B cell (primary cell): Measurements from ENCODE around the gene ZNF385D. TPM values are rescaled to one million over a fixed set of nuclear protein-coding genes. Genes with fewer than 3 reads are reported as not detected.

Experiments
- ATAC-seq: fragments of 200-7000 bp; cut with Tn5 transposase; one replicate; pipeline ENCODE4 v1.10.0; 2021; ENCODE audit warnings: low read depth, mild to moderate bottlenecking, moderate number of reproducible peaks, moderate library complexity
- CTCF ChIA-PET: fragments of 350-600 bp; sonication (Branson Sonifier 250); formaldehyde crosslinking; loops from one replicate; lab custom pipeline; 2021; ENCODE audit warnings: antibody characterized with exemption, inconsistent platforms; lab: Charles Lee
- POLR2A ChIA-PET: fragments of 350-600 bp; sonication (Branson Sonifier 250); formaldehyde crosslinking; loops from one replicate; lab custom pipeline; 2021; ENCODE audit warnings: antibody characterized with exemption; lab: Charles Lee
- DNase-seq: peaks from one replicate; pipeline ENCODE4 v3.0.0; 2013
- H2AFZ ChIP-seq: 2 replicates; pipeline ENCODE4 v1.6.1; 2012; ENCODE audit warnings: mild to moderate bottlenecking, low read depth, low read length; ENCODE audit not compliant: insufficient read depth, poor library complexity, severe bottlenecking
- H3K27ac ChIP-seq, 2 donors: 1 replicate in 1 of 2; 2 replicates in 1 of 2; pipeline ENCODE4 v1.5.1; 2012 to 2013; ENCODE audit warnings: low read length in 2 of 2, mild to moderate bottlenecking in 2 of 2, moderate library complexity in 1 of 2
- H3K27me3 ChIP-seq, 4 experiments: fragments of 200-600 bp in 1 of 4; sonication (generic) in 1 of 4; replicated peaks in 1 of 4; 1 replicate in 2 of 4; 2 replicates in 2 of 4; pipeline versions ENCODE4 v1.6.1 to v1.7.0; 2013 to 2016; ENCODE audit warnings: low read length in 3 of 4, mild to moderate bottlenecking in 2 of 4, mixed read lengths in 1 of 4, moderate library complexity in 1 of 4; ENCODE audit not compliant: insufficient read depth in 4 of 4, control insufficient read depth in 3 of 4; ENCODE audit errors: control extremely low read depth in 1 of 4
- H3K36me3 ChIP-seq, 2 experiments: replicated peaks in 1 of 2; 1 replicate in 1 of 2; 2 replicates in 1 of 2; pipeline versions ENCODE4 v1.6.1 to v1.7.1; 2013; ENCODE audit warnings: low read length in 1 of 2; ENCODE audit not compliant: insufficient read depth in 2 of 2, control insufficient read depth in 1 of 2; ENCODE audit errors: control extremely low read depth in 1 of 2, extremely low read depth in 1 of 2
- H3K4me1 ChIP-seq, 2 donors: fragments of 200-600 bp in 1 of 2; sonication (generic) in 1 of 2; 1 replicate in 1 of 2; 2 replicates in 1 of 2; pipeline versions ENCODE4 v1.5.1 to v1.6.1; 2013 to 2017; ENCODE audit warnings: low read length in 2 of 2; ENCODE audit not compliant: control insufficient read depth in 2 of 2, insufficient read depth in 2 of 2
- H3K4me2 ChIP-seq: replicated peaks from 2 replicates; pipeline ENCODE3; 2012; ENCODE audit warnings: mild to moderate bottlenecking, low read depth, low read length; ENCODE audit not compliant: poor library complexity, severe bottlenecking
- H3K4me3 ChIP-seq, 5 experiments: fragments of 200-600 bp in 1 of 5; sonication (generic) in 1 of 5; 1 replicate in 3 of 5; 2 replicates in 2 of 5; pipeline versions ENCODE4 v1.5.1 to v1.7.0; 2011 to 2016; ENCODE audit warnings: low read length in 4 of 5, mild to moderate bottlenecking in 4 of 5, low read depth in 2 of 5, control low read depth in 1 of 5, moderate library complexity in 1 of 5; ENCODE audit not compliant: insufficient read depth in 1 of 5; ENCODE audit errors: control extremely low read depth in 1 of 5, extremely low read depth in 1 of 5
- H3K79me2 ChIP-seq: fragments of 200-600 bp; sonication (generic); one replicate; pipeline ENCODE4 v1.6.0; 2016; ENCODE audit warnings: low read length; ENCODE audit not compliant: control insufficient read depth, insufficient read depth
- H3K9ac ChIP-seq: fragments of 200-600 bp; sonication (generic); 2 replicates; pipeline ENCODE4 v1.6.1; 2017; ENCODE audit warnings: mild to moderate bottlenecking, low read length, moderate library complexity
- H3K9me3 ChIP-seq, 3 donors: one replicate each; pipeline versions ENCODE4 v1.6.1 to v1.7.1; 2013; ENCODE audit warnings: low read length in 2 of 3; ENCODE audit not compliant: control insufficient read depth in 2 of 3, insufficient read depth in 1 of 3; ENCODE audit errors: control extremely low read depth in 1 of 3
- H4K20me1 ChIP-seq: 2 replicates; pipeline ENCODE4 v1.6.0; 2012; ENCODE audit warnings: mild to moderate bottlenecking, low read length; ENCODE audit not compliant: insufficient read depth, control insufficient read depth, poor library complexity, severe bottlenecking
- H3K27ac Mint-ChIP-seq: one replicate; pipeline ENCODE4 v1.8.0; 2021; ENCODE audit warnings: mixed read lengths
- H3K27me3 Mint-ChIP-seq: one replicate; pipeline ENCODE4 v1.8.0; 2021; ENCODE audit warnings: mixed read lengths
- H3K4me1 Mint-ChIP-seq: one replicate; pipeline ENCODE4 v1.8.0; 2021; ENCODE audit warnings: mixed read lengths
- H3K4me3 Mint-ChIP-seq: one replicate; pipeline ENCODE4 v1.8.0; 2021; ENCODE audit warnings: mixed read lengths
- H3K9me3 Mint-ChIP-seq: one replicate; pipeline ENCODE4 v1.8.0; 2022; ENCODE audit warnings: mixed read lengths; ENCODE audit not compliant: insufficient read depth
- EZH2 ChIP-seq: IDR thresholded peaks from 2 replicates; pipeline ENCODE4 v1.6.1; 2012; ENCODE audit warnings: borderline replicate concordance, low read depth, mild to moderate bottlenecking, moderate library complexity, low read length; ENCODE audit not compliant: insufficient read depth, poor library complexity, severe bottlenecking
- WGBS: methylation state at CpG from one replicate; pipeline ENCODE4 v1.1.5; 2013; ENCODE audit warnings: missing lambda C conversion rate; ENCODE audit not compliant: insufficient coverage; 5-methylcytosine and 5-hydroxymethylcytosine counted together
- intact Hi-C: fragments of 100-400 bp; cut with micrococcal nuclease; formaldehyde crosslinking; loops from one replicate; pipeline ENCODE4 v1.10.0; 2022
- polyA plus RNA-seq: library from polyadenylated mRNA; depleted of rRNA; stranded (reverse); fragments of >200 nt; gene quantifications from 2 replicates; pipeline ENCODE4 v1.2.3, GENCODE V29; 2012
- total RNA-seq, 2 donors: library from RNA; stranded (reverse); fragments of 120-200 nt in 1 of 2; gene quantifications; 1 replicate in 1 of 2; 2 replicates in 1 of 2; pipeline versions ENCODE4 v1.2.3 to v1.2.4, GENCODE V29; 2013 to 2022
- TF ChIP-seq, protein P1 (sequence below): fragments of 200-600 bp; IDR thresholded peaks from one replicate; pipeline ENCODE4 v1.8.0; 2022; ENCODE audit warnings: antibody characterized with exemption, mild to moderate bottlenecking

Gene ZNF385D
- total and polyA plus RNA-seq, 2 donors (not counting 1 experiment from before 2014, with no cell fraction given), result not detected

DNA sequence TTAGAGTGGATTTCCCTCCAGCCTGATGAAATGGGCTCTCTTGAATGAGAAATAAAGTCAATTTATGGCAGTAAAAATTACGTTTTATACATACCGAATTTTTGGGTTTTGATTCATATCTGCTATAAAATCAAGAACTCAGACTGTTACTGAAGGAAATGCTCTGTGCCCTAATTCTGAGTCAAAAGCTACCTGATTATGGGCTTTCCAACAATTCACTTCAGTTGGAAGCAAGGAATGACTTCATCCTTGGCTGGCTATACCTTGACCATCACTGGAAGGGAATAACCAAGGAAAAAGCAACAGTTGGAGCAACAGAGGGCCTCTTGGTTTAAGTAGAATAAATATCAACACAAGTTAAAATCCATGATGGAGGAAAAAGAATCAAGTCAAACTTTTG, 88.6 kb downstream of the ZNF385D start:
- H3K4me3 ChIP-seq, result no peak overlapping the region
- H3K9me3 ChIP-seq, result peaks cover 0 to 3% (median 0%) of the 10 kb centered on the region in 3 donors
- no peaks in the 10 kb centered on the region for H4K20me1 ChIP-seq
- H3K27me3 Mint-ChIP-seq, result no peaks in the 10 kb centered on the region
- no peaks in the 10 kb centered on the region for H3K27me3 ChIP-seq
- no peak overlapping the region for H3K27ac ChIP-seq
- H3K4me3 Mint-ChIP-seq, result no peak overlapping the region
- 100% methylated on average over 1 of the region's 2 CpGs for WGBS
- H3K9ac ChIP-seq, result no peak overlapping the region
- H3K36me3 ChIP-seq, result no peaks in the 10 kb centered on the region
- DNase-seq (no peak), ATAC-seq (no peak)
- H3K4me1 ChIP-seq, result no peaks in the 10 kb centered on the region
- no peak overlapping the region for H2AFZ ChIP-seq
- TF ChIP-seq, protein P1, sequence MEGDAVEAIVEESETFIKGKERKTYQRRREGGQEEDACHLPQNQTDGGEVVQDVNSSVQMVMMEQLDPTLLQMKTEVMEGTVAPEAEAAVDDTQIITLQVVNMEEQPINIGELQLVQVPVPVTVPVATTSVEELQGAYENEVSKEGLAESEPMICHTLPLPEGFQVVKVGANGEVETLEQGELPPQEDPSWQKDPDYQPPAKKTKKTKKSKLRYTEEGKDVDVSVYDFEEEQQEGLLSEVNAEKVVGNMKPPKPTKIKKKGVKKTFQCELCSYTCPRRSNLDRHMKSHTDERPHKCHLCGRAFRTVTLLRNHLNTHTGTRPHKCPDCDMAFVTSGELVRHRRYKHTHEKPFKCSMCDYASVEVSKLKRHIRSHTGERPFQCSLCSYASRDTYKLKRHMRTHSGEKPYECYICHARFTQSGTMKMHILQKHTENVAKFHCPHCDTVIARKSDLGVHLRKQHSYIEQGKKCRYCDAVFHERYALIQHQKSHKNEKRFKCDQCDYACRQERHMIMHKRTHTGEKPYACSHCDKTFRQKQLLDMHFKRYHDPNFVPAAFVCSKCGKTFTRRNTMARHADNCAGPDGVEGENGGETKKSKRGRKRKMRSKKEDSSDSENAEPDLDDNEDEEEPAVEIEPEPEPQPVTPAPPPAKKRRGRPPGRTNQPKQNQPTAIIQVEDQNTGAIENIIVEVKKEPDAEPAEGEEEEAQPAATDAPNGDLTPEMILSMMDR, result no peak
- ChIA-PET CTCF (no interaction called here), POLR2A (no interaction called here)
- H3K4me1 Mint-ChIP-seq, result no peaks in the 10 kb centered on the region
- intact Hi-C loops, result no loop called here
- H3K79me2 ChIP-seq, result no peaks in the 10 kb centered on the region
- no peak overlapping the region for H3K4me2 ChIP-seq
- no peak overlapping the region for H3K27ac Mint-ChIP-seq
- H3K9me3 Mint-ChIP-seq, result no peaks in the 10 kb centered on the region

DNA sequence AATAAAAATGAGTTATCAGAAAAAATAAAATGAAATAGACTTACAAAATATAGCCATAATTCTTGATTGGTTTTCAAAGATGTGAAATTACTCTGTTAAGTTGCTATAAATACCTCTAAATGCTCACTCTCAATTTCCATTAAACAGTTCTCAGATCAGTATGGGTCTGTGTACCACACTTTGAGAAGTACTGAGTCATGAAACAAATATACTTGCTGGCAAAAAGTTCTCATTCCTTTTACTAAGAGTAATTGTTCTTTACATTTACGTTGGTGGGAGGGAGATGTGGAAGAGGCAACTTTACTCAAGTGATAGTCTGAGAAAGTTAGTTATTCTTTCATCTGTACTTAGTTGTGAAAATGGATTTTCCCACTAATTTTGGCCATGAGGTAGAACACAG, 96.3 kb downstream of the ZNF385D start:
- intact Hi-C loops, result no loop called here
- H3K27me3 ChIP-seq, result no peaks in the 10 kb centered on the region
- ATAC-seq, result no peak
- no peaks in the 10 kb centered on the region for H4K20me1 ChIP-seq
- no peak overlapping the region for H3K4me3 ChIP-seq
- TF ChIP-seq EZH2, result no peak
- TF ChIP-seq, protein P1, result no peak
- no peaks in the 10 kb centered on the region for H3K9me3 ChIP-seq
- H2AFZ ChIP-seq, result no peak overlapping the region
- ChIA-PET CTCF (no interaction called here), POLR2A (no interaction called here)
- Mint-ChIP-seq H3K9me3 (no peaks in the 10 kb centered on the region), H3K4me3 (no peak overlapping the region), H3K27me3 (no peaks in the 10 kb centered on the region), H3K27ac (no peak overlapping the region), H3K4me1 (no peaks in the 10 kb centered on the region)
- WGBS, result no CpG with 5 or more reads among the region's 1 CpG
- no peak for DNase-seq
- H3K36me3 ChIP-seq, result no peaks in the 10 kb centered on the region
- H3K79me2 ChIP-seq, result no peaks in the 10 kb centered on the region
- no peak overlapping the region for H3K9ac ChIP-seq
- no peak overlapping the region for H3K4me2 ChIP-seq
- no peaks in the 10 kb centered on the region for H3K4me1 ChIP-seq
- H3K27ac ChIP-seq, result no peak overlapping the region
